Fibroblast of the aortic adventitia (primary cell): ENCODE data around the gene OR5H14. TPM values are rescaled to one million over a fixed set of nuclear protein-coding genes. Genes with fewer than 3 reads are reported as not detected.
A peak's percentile ranks its signal among the peaks of the same experiment; 100 is the strongest.
"Not testable (repeated sequence)": the region's sequence is repeated elsewhere in the genome, so short reads cannot be mapped to it uniquely, and the experiment has no call there.

ENCODE experiments used
- DNase-seq: peaks from one replicate; pipeline ENCODE4 v3.0.0-alpha.2; 2010; ENCODE audit warnings: low read depth
- H3K4me3 ChIP-seq: 2 replicates; pipeline ENCODE4 v1.5.1; 2011; ENCODE audit warnings: low read depth, mild to moderate bottlenecking, control low read depth, low read length, moderate library complexity
- CTCF ChIP-seq: IDR thresholded peaks from 2 replicates; pipeline ENCODE4 v1.5.1; 2011; ENCODE audit warnings: mild to moderate bottlenecking, low read length, control low read depth, inconsistent platforms; ENCODE audit not compliant: insufficient read depth
- total RNA-seq: library from RNA; depleted of rRNA; stranded (reverse); fragments of >200 nt; gene quantifications from 2 replicates; pipeline ENCODE4 v1.2.3, GENCODE V29; 2012; ENCODE audit warnings: low replicate concordance

The OR5H14 gene
- total RNA-seq, 1 donor = not detected

GRCh38 chr3:98166396-98166795, 19.1 kb downstream of the OR5H14 start, which contains the start of gene OR5H15:
OR5H15 (plus strand) TSS chr3:98166696; CDS start chr3:98168700, 2,004 bp downstream.
- H3K4me3 ChIP-seq = no peak within 1 kb of the TSS
- TF ChIP-seq CTCF = no peak
- DNase-seq = no peak

GRCh38 chr3:98171071-98171470, 23.8 kb downstream of the OR5H14 start:
- no peak overlapping the region for H3K4me3 ChIP-seq
- DNase-seq = no peak

GRCh38 chr3:98172621-98173020, 25.3 kb downstream of the OR5H14 start:
- TF ChIP-seq CTCF = no peak
- no peak for DNase-seq
- H3K4me3 ChIP-seq = no peak overlapping the region

More at GRCh38 chr3:98171071-98171470, 23.8 kb downstream of the OR5H14 start:
- TF ChIP-seq CTCF = no peak

DNA sequence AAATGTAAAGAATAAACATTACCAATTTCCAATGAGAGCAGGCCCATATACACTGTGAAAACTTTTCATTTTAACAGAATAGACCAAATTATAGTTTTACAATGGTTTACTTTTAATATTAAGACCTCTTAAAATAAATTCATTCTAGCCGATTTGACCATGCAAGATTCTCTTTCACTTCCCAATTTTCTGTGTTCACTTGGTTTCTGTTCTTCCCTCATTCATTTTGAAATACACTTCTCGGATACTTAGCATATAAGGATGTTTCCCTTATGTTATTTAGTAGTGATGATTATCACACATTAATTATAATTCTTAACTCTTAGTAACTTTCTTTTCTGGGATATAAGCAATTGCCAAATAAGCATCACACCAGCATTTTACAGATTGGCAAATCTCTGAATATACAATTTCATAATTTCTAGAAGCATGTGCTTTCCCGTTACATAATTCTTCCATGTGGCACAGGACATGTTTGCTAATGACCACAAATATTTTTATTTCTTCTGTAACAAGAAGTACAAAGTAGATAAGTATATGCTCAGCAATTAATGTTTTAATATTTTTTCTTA, 33.1 kb downstream of the OR5H14 start:
- no peak for DNase-seq
- H3K4me3 ChIP-seq = no peak overlapping the region
- no peak for TF ChIP-seq CTCF

DNA sequence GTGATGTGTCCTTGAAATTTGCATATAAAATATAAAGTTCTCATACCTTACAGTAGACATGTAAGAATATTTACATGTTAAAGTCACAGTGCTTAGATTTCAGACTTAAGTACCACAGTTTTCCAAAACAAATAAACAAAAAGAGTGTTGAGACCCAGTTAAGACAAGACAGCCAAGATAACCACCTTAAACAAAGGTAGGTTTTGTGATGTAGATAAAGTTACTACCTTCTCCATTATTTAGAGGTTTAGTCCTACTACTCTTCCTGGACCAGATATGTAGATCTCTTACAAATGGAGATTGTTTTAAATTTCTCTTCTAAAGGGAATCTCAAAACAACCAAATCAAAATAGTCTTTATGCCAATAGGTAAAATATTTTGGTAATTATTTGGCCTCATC, 34.9 kb downstream of the OR5H14 start:
- no peak for TF ChIP-seq CTCF

DNA sequence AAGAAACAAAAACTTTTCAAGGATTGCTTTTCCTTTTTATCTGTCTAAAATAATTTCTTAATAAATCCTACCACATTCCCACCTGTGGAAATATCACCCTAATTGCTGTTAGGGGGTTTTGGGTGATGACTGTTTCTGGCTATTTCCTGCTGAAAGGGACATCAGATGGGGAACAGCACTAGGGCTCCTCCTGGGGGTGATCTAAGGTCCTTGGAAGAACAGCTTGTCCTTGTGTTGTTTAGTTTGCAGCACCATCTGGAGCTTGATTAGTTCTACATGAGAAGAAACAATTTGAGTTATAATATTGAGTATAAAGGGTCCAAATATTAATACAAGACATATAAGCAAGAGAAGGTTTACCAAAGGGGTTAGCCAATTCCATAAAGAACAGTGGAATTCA, 37.9 kb downstream of the OR5H14 start:
- TF ChIP-seq CTCF = no peak
- DNase-seq = no peak
- no peak overlapping the region for H3K4me3 ChIP-seq

More for the DNA sequence above, 34.9 kb downstream of the OR5H14 start:
- no peak for DNase-seq
- no peak overlapping the region for H3K4me3 ChIP-seq

DNA sequence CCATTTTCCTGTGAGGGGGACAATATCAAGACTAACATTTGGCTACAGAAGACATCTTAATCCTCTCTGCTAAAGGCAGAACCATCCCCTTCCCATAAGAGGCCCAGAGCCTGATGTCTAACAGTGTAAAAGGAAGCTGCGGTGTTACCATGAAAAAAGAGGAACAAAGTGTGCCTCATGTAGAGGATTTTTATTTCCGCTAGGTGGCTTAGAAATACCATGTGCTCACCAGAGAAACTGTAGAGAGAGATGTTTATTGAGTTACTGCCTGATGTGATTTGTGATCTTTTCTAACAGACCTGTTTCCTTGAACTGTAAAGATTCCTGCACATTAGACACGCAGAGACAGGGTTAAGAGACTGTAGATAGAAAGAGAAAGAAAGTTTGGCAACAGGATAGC, 41.3 kb downstream of the OR5H14 start:
- no peak overlapping the region for H3K4me3 ChIP-seq
- no peak for DNase-seq
- peak; percentile 13 for TF ChIP-seq CTCF

- H3K4me3 ChIP-seq, DNase-seq: not testable (repeated sequence)
Observed at GRCh38 chr3:98190911-98191310, 43.6 kb downstream of the OR5H14 start.

GRCh38 chr3:98196293-98196692, 49.0 kb downstream of the OR5H14 start:
- DNase-seq, H3K4me3 ChIP-seq: not testable (repeated sequence)
